ENCODE data around the gene CSF3R. TPM values are rescaled to one million over a fixed set of nuclear protein-coding genes. Genes with fewer than 3 reads are reported as not detected.

Gene CSF3R
- total and polyA plus RNA-seq, 2 of the 4 experiments (the other 2 are of a cell fraction), result not detected

DNA sequence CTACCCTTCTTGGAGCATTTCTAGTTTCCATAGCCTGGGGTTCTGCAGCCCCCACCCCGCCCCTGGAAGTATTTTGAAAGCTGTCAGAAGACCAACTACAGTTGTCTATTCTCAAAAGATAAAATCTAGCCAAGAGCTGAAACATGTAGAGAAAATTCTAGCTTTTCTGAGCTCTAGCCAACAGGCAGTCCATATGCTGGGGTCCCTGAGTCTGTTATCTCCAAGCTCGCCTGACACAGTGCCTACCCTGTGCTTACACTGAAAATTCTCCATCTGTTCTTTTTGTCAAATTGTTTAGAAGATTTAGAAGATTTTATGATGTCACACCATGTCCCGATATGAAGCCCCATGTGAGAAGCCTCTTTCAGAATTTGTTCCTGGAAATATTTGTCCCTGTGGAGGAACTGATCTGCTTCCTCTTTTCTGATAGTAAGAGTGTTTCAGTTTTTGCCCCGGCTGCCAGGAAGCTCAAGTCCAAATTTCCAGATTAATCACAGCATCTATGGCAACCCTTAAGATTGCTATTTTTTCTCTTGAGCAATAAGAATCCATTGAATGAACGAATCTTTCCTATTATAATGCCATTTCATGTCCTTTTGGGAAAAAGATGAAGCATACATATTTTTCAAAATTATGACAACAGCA, 23.7 kb upstream of the CSF3R start:
- Histone ChIP-seq H4K20me1 (ENCODE audit: insufficient read depth, low read length) (no peaks in the 10 kb centered on the region), H3K27me3 (ENCODE audit: control insufficient read depth, insufficient read depth, low read length) (peaks cover 10% of the 10 kb centered on the region), H3K27ac (ENCODE audit: insufficient read depth, low read length) (no peak overlapping the region), H4K5ac (ENCODE audit: low read depth, low read length) (no peak overlapping the region), H2AK5ac (ENCODE audit: low read depth, low read length) (no peak overlapping the region), H3K56ac (ENCODE audit: extremely low read depth, insufficient read depth, low read length) (no peak overlapping the region), H2BK20ac (ENCODE audit: low read depth, low read length) (no peak overlapping the region), H3K4ac (ENCODE audit: low read depth, low read length) (no peak overlapping the region), H3K4me2 (ENCODE audit: low read depth, low read length) (no peak overlapping the region), H3K18ac (ENCODE audit: low read depth, low read length) (no peak overlapping the region), H2BK15ac (ENCODE audit: low read depth, low read length) (no peak overlapping the region), H3K9ac (ENCODE audit: low read depth, low read length) (no peak overlapping the region), H3K9me3 (ENCODE audit: control insufficient read depth, insufficient read depth, low read length) (no peaks in the 10 kb centered on the region), H4K91ac (ENCODE audit: insufficient read depth, low read depth, low read length) (no peak overlapping the region), H2AFZ (replicated peaks; ENCODE audit: low read length, poor library complexity) (no peak overlapping the region), H2BK5ac (ENCODE audit: low read depth, low read length, poor library complexity, severe bottlenecking) (no peak overlapping the region), H3K4me3 (ENCODE audit: insufficient read depth, low read depth, low read length) (no peak overlapping the region), H3K79me1 (ENCODE audit: low read depth in 1 of 2, low read length in 2 of 2) (no peaks in the 10 kb centered on the region), H2AK9ac (replicated peaks; ENCODE audit: low read depth, low read length, poor library complexity) (no peak overlapping the region), H3K9me1 (ENCODE audit: insufficient read depth, low read length) (no peaks in the 10 kb centered on the region), H3K14ac (replicated peaks; ENCODE audit: low read depth, low read length) (no peak overlapping the region), H3K36me3 (ENCODE audit: control insufficient read depth, insufficient read depth, low read length) (no peaks in the 10 kb centered on the region), H3K23ac (ENCODE audit: low read depth, low read length) (no peak overlapping the region), H2BK120ac (ENCODE audit: low read depth, low read length) (no peak overlapping the region), H4K8ac (ENCODE audit: low read depth in 2 of 2, low read length in 2 of 2) (no peak overlapping the region), H3K4me1 (ENCODE audit: control insufficient read depth, insufficient read depth, low read length) (no peaks in the 10 kb centered on the region)
- in situ Hi-C loops (cut with MboI; ENCODE audit: low sequenced_read_pairs), result no loop called here
- POLR2A ChIA-PET (ENCODE audit: unreplicated experiment), result no interaction called here
- DNase-seq, result no peak
- CTCF ChIA-PET, result interaction anchor here (0.7 to 2.5 kb wide), 2 partner anchors 9 to 10 kb away, joined by 3 to 8 read pairs; no protein-coding TSS in a partner anchor
- no TSS peak for BruUV-seq (replicated peaks)
- WGBS, 2 experiments (ENCODE audit: extremely low coverage in 2 of 2, insufficient read length in 1 of 2), result 40% methylated on average over 1 of the region's 5 CpGs; no CpG with 5 or more reads in 1 of the 2 experiments
- no peak for TF ChIP-seq MAZ (IDR thresholded peaks at IDR 0.05; ENCODE audit: borderline replicate concordance, low read depth, low read length)
- TF ChIP-seq POLR2A (IDR thresholded peaks at IDR 0.05; ENCODE audit: low read depth, low read length), result no peak
- TF ChIP-seq, protein P1, sequence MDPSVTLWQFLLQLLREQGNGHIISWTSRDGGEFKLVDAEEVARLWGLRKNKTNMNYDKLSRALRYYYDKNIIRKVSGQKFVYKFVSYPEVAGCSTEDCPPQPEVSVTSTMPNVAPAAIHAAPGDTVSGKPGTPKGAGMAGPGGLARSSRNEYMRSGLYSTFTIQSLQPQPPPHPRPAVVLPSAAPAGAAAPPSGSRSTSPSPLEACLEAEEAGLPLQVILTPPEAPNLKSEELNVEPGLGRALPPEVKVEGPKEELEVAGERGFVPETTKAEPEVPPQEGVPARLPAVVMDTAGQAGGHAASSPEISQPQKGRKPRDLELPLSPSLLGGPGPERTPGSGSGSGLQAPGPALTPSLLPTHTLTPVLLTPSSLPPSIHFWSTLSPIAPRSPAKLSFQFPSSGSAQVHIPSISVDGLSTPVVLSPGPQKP (IDR thresholded peaks at IDR 0.05; ENCODE audit: borderline replicate concordance, low read depth, low read length), result no peak
- TF ChIP-seq NFE2L2 (IDR thresholded peaks at IDR 0.05; ENCODE audit: low read depth, low read length), result no peak
- no peak for TF ChIP-seq CTCF (conservative IDR thresholded peaks at IDR 0.05; ENCODE audit: low read depth, low read length)
- TF ChIP-seq RCOR1 (IDR thresholded peaks at IDR 0.05; ENCODE audit: insufficient replicate concordance, low read length), result no peak
- TF ChIP-seq, protein P2, sequence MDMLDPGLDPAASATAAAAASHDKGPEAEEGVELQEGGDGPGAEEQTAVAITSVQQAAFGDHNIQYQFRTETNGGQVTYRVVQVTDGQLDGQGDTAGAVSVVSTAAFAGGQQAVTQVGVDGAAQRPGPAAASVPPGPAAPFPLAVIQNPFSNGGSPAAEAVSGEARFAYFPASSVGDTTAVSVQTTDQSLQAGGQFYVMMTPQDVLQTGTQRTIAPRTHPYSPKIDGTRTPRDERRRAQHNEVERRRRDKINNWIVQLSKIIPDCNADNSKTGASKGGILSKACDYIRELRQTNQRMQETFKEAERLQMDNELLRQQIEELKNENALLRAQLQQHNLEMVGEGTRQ (IDR thresholded peaks at IDR 0.05; ENCODE audit: low read depth, low read length), result no peak
- TF ChIP-seq RAD21 (IDR thresholded peaks at IDR 0.05; ENCODE audit: low read length), result no peak
- no peak for TF ChIP-seq MAFK (IDR thresholded peaks at IDR 0.05; ENCODE audit: low read depth, low read length)
- no peak for TF ChIP-seq BHLHE40 (IDR thresholded peaks at IDR 0.05; ENCODE audit: low read depth, low read length)
- no peak for TF ChIP-seq CEBPB (IDR thresholded peaks at IDR 0.05; ENCODE audit: low read depth, low read length)
- no peak for ATAC-seq (ENCODE audit: low read depth)
- dilution Hi-C loops (cut with HindIII; ENCODE audit: low sequenced_read_pairs, unreplicated experiment), result no loop called here
- intact Hi-C loops (cut with micrococcal nuclease), result no loop called here

All from IMR-90 (cell line).